CD4-positive, alpha-beta memory T cell (primary cell): ENCODE data around the gene OR1M1. TPM values are rescaled to one million over a fixed set of nuclear protein-coding genes. Genes with fewer than 3 reads are reported as not detected.

Experiments used
- CTCF ChIA-PET: fragments of 350-600 bp; sonication (Branson Sonifier 250); formaldehyde crosslinking; loops from one replicate; lab custom pipeline; 2021; ENCODE audit warnings: inconsistent platforms; ENCODE audit not compliant: partially characterized antibody; lab: Charles Lee
- POLR2A ChIA-PET: fragments of 350-600 bp; sonication (Branson Sonifier 250); formaldehyde crosslinking; loops from one replicate; lab custom pipeline; 2021; ENCODE audit not compliant: partially characterized antibody; lab: Charles Lee
- DNase-seq, 5 donors: peaks; one replicate each; pipeline versions ENCODE4 v3.0.0 to v3.0.0-alpha.2; 2020 to 2022; ENCODE audit warnings: mixed read lengths in 1 of 5
- H3K27ac ChIP-seq: one replicate; pipeline ENCODE4 v1.7.0; 2013; ENCODE audit warnings: low read depth, low read length
- H3K27me3 ChIP-seq: 2 replicates; pipeline ENCODE4 v1.7.0; 2013; ENCODE audit warnings: mild to moderate bottlenecking, low read length, moderate library complexity; ENCODE audit not compliant: insufficient read depth
- H3K36me3 ChIP-seq: 2 replicates; pipeline ENCODE4 v1.7.0; 2013; ENCODE audit warnings: mild to moderate bottlenecking, low read length, moderate library complexity; ENCODE audit not compliant: insufficient read depth
- H3K4me1 ChIP-seq: 2 replicates; pipeline ENCODE4 v1.7.0; 2013; ENCODE audit warnings: mild to moderate bottlenecking, low read length, moderate library complexity; ENCODE audit not compliant: insufficient read depth
- H3K4me3 ChIP-seq, 2 donors: one replicate each; pipeline ENCODE4 v1.7.0; 2013; ENCODE audit warnings: low read length in 2 of 2, mild to moderate bottlenecking in 1 of 2
- H3K9me3 ChIP-seq, 2 donors: one replicate each; pipeline ENCODE4 v1.7.0; 2013; ENCODE audit warnings: low read length in 2 of 2, control low read depth in 1 of 2; ENCODE audit not compliant: control insufficient read depth in 1 of 2
- H3K27ac Mint-ChIP-seq, 7 donors: one replicate each; pipeline ENCODE4 v1.8.0; 2020 to 2021; ENCODE audit warnings: mixed read lengths in 7 of 7, mild to moderate bottlenecking in 6 of 7, inconsistent platforms in 3 of 7, moderate library complexity in 3 of 7
- H3K27me3 Mint-ChIP-seq, 2 donors: one replicate each; pipeline ENCODE4 v1.8.0; 2020 to 2021; ENCODE audit warnings: mixed read lengths in 2 of 2
- H3K36me3 Mint-ChIP-seq, 2 donors: one replicate each; pipeline ENCODE4 v1.8.0; 2020 to 2021; ENCODE audit warnings: mixed read lengths in 2 of 2, inconsistent platforms in 1 of 2, mild to moderate bottlenecking in 1 of 2
- H3K4me1 Mint-ChIP-seq, 4 donors: one replicate each; pipeline ENCODE4 v1.8.0; 2020 to 2021; ENCODE audit warnings: mixed read lengths in 4 of 4, mild to moderate bottlenecking in 1 of 4
- H3K4me3 Mint-ChIP-seq, 8 donors: one replicate each; pipeline ENCODE4 v1.8.0; 2020 to 2021; ENCODE audit warnings: mixed read lengths in 8 of 8, mild to moderate bottlenecking in 7 of 8, moderate library complexity in 6 of 8, inconsistent platforms in 3 of 8
- H3K9me3 Mint-ChIP-seq, 8 donors: one replicate each; pipeline ENCODE4 v1.8.0; 2020 to 2021; ENCODE audit warnings: mixed read lengths in 8 of 8, mild to moderate bottlenecking in 5 of 8, inconsistent platforms in 3 of 8, moderate library complexity in 1 of 8
- intact Hi-C: fragments of 100-400 bp; cut with micrococcal nuclease; formaldehyde crosslinking; loops from one replicate; pipeline ENCODE4 v1.15.1; 2023
- polyA plus RNA-seq, 2 donors: library from polyadenylated mRNA; unstranded; fragments of 300-500 nt; fragmentation: Illumina TruSeq; gene quantifications; one replicate each; pipeline ENCODE4 v1.2.3, GENCODE V29; 2021
- total RNA-seq, 2 experiments: library from RNA; stranded (reverse); gene quantifications; one replicate each; pipeline ENCODE4 v1.2.3, GENCODE V29; 2021

OR1M1 gene
- total and polyA plus RNA-seq, 4 experiments from 2014 or later = not detected

DNA sequence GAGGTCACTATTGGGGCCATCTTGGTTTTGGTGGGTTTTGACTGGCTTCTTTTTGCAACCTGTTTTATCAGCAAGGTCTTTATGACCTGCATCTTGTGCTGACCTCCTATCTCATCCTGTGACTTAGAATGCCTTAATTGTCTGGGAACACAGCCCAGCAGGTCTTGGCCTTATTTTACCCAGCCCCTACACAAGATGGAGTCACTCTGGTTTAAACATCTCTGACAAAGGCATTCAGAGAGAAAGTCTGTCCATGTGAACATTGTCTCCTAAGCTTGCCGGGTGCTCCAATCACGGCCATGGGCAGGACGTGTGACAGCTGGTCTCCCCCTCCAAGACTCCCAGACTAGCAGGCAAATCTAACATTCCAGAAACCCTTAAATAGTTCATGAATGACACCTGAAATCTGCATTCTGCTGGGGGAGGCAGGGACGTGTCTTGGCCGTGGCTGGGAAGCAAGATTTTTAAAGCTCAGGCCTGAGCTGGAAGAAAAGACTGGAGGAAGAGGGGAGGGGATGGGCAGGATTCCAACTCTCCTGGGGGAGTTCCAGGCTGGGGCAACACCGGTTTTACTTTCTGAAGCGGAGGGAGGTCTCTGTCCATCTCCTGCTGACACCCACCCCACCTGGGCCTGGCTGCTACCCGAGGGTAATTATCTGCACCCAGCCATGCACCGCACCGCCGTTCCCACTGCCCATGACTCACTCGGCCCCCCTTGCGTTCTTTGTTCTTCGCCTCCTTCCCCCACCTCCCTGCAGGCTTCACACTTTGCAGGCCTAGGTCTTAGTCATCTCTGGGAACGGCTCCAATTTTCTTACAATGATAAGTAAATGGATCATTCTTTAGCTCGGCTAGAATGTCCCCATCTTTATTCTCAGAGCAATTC lies 11.6 kb upstream of the OR1M1 start:
- CTCF ChIA-PET = no interaction called here
- H3K36me3 ChIP-seq = no peaks in the 10 kb centered on the region
- no peak overlapping the region for H3K27ac Mint-ChIP-seq
- H3K9me3 Mint-ChIP-seq = no peaks in the 10 kb centered on the region
- no peak overlapping the region for H3K4me3 Mint-ChIP-seq
- H3K36me3 Mint-ChIP-seq = no peaks in the 10 kb centered on the region
- no peaks in the 10 kb centered on the region for H3K4me1 ChIP-seq
- POLR2A ChIA-PET = no interaction called here
- intact Hi-C loops = no loop called here
- H3K4me3 ChIP-seq = no peak overlapping the region
- H3K27me3 Mint-ChIP-seq = peaks cover 0 to 2% of the 10 kb centered on the region in 2 donors
- H3K27me3 ChIP-seq = no peaks in the 10 kb centered on the region
- DNase-seq = no peak
- H3K4me1 Mint-ChIP-seq = peaks cover 0 to 5% (median 0%) of the 10 kb centered on the region in 4 donors
- H3K9me3 ChIP-seq = no peaks in the 10 kb centered on the region
- H3K27ac ChIP-seq = no peak overlapping the region

DNA sequence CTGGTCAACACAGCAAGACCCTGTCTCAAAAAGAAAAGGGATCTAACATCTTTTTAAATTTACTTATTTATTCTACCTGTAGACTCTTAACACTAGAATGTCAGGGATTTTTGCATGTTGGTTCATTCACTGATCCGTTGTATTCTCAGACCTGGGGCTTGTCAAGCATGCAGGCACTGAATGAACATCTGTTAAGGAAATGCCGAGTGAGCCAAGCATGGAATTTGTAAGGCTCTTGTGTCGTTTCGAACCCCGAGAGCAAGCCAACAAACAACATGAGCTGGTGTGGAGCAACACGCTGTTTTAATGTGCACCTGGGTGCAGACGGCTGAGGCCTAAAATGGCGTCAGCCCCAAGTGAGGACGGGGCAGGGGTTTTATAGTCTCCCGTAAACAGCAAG lies 10.0 kb upstream of the OR1M1 start:
- Mint-ChIP-seq H3K4me1 (peaks cover 0 to 5% (median 0%) of the 10 kb centered on the region in 4 donors), H3K4me3 (no peak overlapping the region), H3K9me3 (no peaks in the 10 kb centered on the region), H3K27ac (no peak overlapping the region), H3K27me3 (peaks cover 0 to 2% of the 10 kb centered on the region in 2 donors), H3K36me3 (no peaks in the 10 kb centered on the region)
- intact Hi-C loops = no loop called here
- Histone ChIP-seq H3K9me3 (no peaks in the 10 kb centered on the region), H3K4me3 (no peak overlapping the region), H3K27ac (no peak overlapping the region), H3K4me1 (no peaks in the 10 kb centered on the region), H3K27me3 (no peaks in the 10 kb centered on the region), H3K36me3 (no peaks in the 10 kb centered on the region)
- POLR2A ChIA-PET = no interaction called here
- CTCF ChIA-PET = no interaction called here
- DNase-seq = no peak

DNA sequence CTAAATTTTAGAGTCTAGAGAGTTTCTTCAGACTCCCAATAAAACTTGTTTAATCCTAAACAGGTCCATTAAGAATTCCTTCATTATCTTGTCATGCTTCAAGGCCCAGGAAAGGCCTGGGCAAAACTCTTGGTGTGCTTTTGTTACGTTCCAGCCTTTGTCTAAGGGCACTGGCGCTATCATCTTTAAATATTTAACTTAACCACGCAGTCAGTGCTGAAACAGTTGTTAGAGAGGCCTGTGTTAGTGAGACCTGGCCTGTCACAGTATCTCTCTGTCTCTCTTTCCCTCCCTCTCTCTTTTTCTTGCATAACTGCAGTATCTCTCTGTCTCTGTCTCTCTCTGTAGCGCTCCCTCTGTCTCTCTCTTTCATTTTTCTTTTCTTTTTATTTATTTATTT lies 8.2 kb upstream of the OR1M1 start:
- Histone ChIP-seq H3K27ac (no peak overlapping the region), H3K4me3 (no peak overlapping the region), H3K36me3 (no peaks in the 10 kb centered on the region), H3K27me3 (no peaks in the 10 kb centered on the region), H3K4me1 (no peaks in the 10 kb centered on the region), H3K9me3 (no peaks in the 10 kb centered on the region)
- Mint-ChIP-seq H3K4me1 (peaks cover 0 to 5% (median 0%) of the 10 kb centered on the region in 4 donors), H3K9me3 (no peaks in the 10 kb centered on the region), H3K4me3 (no peak overlapping the region), H3K27me3 (peaks cover 0 to 2% of the 10 kb centered on the region in 2 donors), H3K27ac (no peak overlapping the region), H3K36me3 (no peaks in the 10 kb centered on the region)
- ChIA-PET CTCF (interaction anchor here (0.6 kb wide), 1 partner anchor 484 kb away, joined by 3 read pairs; no protein-coding TSS in a partner anchor), POLR2A (no interaction called here)
- no peak for DNase-seq
- intact Hi-C loops = no loop called here

DNA sequence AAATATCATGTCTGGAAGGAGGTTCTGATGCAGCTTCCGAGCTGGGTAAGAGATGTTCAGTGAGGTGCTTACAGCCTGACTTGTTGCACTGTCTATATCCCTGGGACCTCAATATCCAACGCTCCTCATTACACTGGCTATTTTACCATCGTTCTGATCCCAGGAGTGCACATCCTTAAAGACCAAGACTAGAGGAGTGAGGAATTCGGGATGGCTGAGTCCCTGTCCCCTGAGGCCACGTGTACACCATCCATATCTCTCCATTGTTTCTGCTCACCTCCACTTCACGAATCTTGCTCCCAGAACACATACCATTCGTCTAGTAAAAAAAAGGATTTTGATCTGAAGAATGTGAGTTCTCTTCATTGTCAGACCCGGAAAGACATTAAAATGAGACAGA lies 20.5 kb downstream of the OR1M1 start, which contains the start of gene OR7G2:
Gene OR7G2, minus strand, starts transcription at position 101 of the 400 bp plus-strand sequence. CDS start 4,232 bp downstream, outside the sequence.
- H3K36me3 Mint-ChIP-seq = no peaks in the 10 kb centered on the region
- Histone ChIP-seq H3K36me3 (no peaks in the 10 kb centered on the region), H3K4me1 (no peaks in the 10 kb centered on the region), H3K27ac (no peak within 1 kb of the TSS), H3K27me3 (no peaks in the 10 kb centered on the region), H3K4me3 (no peak within 1 kb of the TSS), H3K9me3 (no peaks in the 10 kb centered on the region)
- H3K27me3 Mint-ChIP-seq = peaks cover 8 to 17% of the 10 kb centered on the region in 2 donors
- no peak within 1 kb of the TSS for H3K4me3 Mint-ChIP-seq
- POLR2A ChIA-PET = no interaction called here
- no peak within 1 kb of the TSS for H3K27ac Mint-ChIP-seq
- CTCF ChIA-PET = no interaction called here
- no peak for DNase-seq
- no peaks in the 10 kb centered on the region for H3K9me3 Mint-ChIP-seq
- peaks cover 0 to 4% (median 0%) of the 10 kb centered on the region in 4 donors for H3K4me1 Mint-ChIP-seq
- intact Hi-C loops = no loop called here

DNA sequence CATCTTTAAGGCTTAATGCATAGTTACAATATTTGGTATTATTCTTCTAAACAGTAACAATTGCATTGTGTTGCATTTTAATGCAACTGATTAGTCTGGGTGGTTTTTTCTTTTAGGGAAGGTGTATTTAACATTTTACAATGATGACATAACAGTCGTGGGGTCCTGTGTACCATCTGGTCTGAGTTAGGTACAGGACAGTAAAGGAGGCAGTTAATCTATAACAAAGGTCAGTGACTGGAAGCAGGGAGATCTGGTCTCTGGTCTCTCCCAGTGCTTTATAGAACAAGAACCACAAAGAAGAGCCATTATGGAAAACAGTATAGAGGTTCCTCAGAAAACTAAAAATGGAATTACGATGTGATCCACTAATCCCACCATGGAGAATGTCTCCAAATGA lies 23.1 kb downstream of the OR1M1 start:
- Mint-ChIP-seq H3K4me1 (peaks cover 0 to 4% (median 0%) of the 10 kb centered on the region in 4 donors), H3K36me3 (no peaks in the 10 kb centered on the region), H3K9me3 (peaks cover 0 to 2% (median 0%) of the 10 kb centered on the region in 8 donors), H3K27ac (no peak overlapping the region), H3K27me3 (peaks cover 9 to 16% of the 10 kb centered on the region in 2 donors), H3K4me3 (no peak overlapping the region)
- no peak overlapping the region for H3K27ac ChIP-seq
- DNase-seq = no peak
- no peaks in the 10 kb centered on the region for H3K36me3 ChIP-seq
- no peaks in the 10 kb centered on the region for H3K9me3 ChIP-seq
- POLR2A ChIA-PET = no interaction called here
- H3K27me3 ChIP-seq = no peaks in the 10 kb centered on the region
- no peaks in the 10 kb centered on the region for H3K4me1 ChIP-seq
- H3K4me3 ChIP-seq = no peak overlapping the region
- CTCF ChIA-PET = no interaction called here
- intact Hi-C loops = no loop called here

DNA sequence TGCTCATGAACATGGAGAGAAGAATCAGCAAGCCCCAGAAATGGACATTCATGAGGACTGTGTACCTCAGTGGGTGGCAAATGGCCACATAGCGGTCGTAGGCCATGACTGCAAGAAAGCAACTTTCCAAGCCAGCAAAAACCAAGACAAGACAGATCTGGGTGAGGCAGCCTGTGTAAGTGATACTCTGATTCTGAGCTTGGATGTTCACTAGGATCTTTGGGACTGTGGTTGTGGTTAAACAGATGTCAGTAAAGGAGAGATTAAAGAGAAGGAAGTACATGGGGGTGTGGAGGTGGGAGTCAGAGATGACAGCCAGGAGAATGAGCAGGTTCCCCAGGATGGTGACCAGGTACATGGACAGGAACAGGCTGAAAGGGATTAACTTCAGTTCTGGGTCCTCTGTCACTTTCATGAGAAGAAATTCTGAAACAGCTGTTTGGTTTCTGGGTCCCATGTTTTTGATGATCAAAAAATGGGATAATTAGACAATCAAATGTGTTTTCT lies 28.5 kb downstream of the OR1M1 start, which contains the start of gene OR7G1:
Gene OR7G1, minus strand, starts transcription at position 457 of the 507 bp plus-strand sequence. Its CDS starts 0 bp downstream, at position 457.
- Histone ChIP-seq H3K4me1 (no peaks in the 10 kb centered on the region), H3K4me3 (no peak within 1 kb of the TSS), H3K27me3 (no peaks in the 10 kb centered on the region), H3K27ac (no peak within 1 kb of the TSS), H3K36me3 (no peaks in the 10 kb centered on the region), H3K9me3 (no peaks in the 10 kb centered on the region)
- ChIA-PET CTCF (no interaction called here), POLR2A (no interaction called here)
- peak within 1 kb of the TSS in 2 of 7 donors; percentile 30 to 55 for H3K27ac Mint-ChIP-seq
- DNase-seq = no peak
- H3K9me3 Mint-ChIP-seq = peaks cover 0 to 2% (median 0%) of the 10 kb centered on the region in 8 donors
- no peaks in the 10 kb centered on the region for H3K36me3 Mint-ChIP-seq
- H3K4me3 Mint-ChIP-seq = no peak within 1 kb of the TSS
- H3K4me1 Mint-ChIP-seq = peaks cover 0 to 1% (median 0%) of the 10 kb centered on the region in 4 donors
- intact Hi-C loops = no loop called here
- peaks cover 10 to 14% of the 10 kb centered on the region in 2 donors for H3K27me3 Mint-ChIP-seq

DNA sequence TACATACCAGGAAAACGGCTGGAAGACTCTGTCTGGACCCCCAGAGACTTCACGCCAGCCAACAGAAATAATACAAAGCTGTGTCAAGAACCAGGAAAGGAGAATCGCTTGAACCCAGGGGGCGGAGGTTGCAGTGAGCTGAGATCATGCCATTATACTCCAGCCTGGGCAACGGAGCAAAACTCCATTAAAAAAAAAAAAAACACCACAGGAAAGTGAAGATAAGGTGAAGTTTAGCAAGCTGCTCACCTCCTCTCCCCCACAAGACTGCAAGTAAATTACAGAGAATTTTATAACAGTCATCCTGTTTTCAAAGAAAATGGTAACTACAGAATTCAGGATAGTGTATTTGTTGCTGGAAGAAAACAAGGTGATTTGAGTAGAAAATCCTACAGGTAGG lies 29.7 kb downstream of the OR1M1 start:
- H3K4me1 Mint-ChIP-seq = peaks cover 0 to 1% (median 0%) of the 10 kb centered on the region in 4 donors
- Histone ChIP-seq H3K9me3 (no peaks in the 10 kb centered on the region), H3K4me1 (no peaks in the 10 kb centered on the region), H3K4me3 (no peak overlapping the region), H3K27ac (no peak overlapping the region), H3K27me3 (no peaks in the 10 kb centered on the region), H3K36me3 (no peaks in the 10 kb centered on the region)
- intact Hi-C loops = no loop called here
- H3K9me3 Mint-ChIP-seq = peaks cover 0 to 2% (median 0%) of the 10 kb centered on the region in 8 donors
- ChIA-PET CTCF (no interaction called here), POLR2A (no interaction called here)
- no peak overlapping the region for H3K27ac Mint-ChIP-seq
- no peaks in the 10 kb centered on the region for H3K36me3 Mint-ChIP-seq
- DNase-seq = no peak
- no peak overlapping the region for H3K4me3 Mint-ChIP-seq
- peaks cover 10 to 14% of the 10 kb centered on the region in 2 donors for H3K27me3 Mint-ChIP-seq
